ENCODE measurements around the gene ZNF324B.

ZNF324B gene

GRCh38 chr19:58480831-58481230 lies 29.4 kb downstream of the ZNF324B start:
- DNase-seq: no peak

- no peak for DNase-seq
These were observed 30.9 kb downstream of the ZNF324B start for GRCh38 chr19:58482372-58482771.

- DNase-seq: no peak
These were observed 32.4 kb downstream of the ZNF324B start for GRCh38 chr19:58483776-58484175.

- peak; percentile 22 for DNase-seq
These were observed 32.9 kb downstream of the ZNF324B start for GRCh38 chr19:58484349-58484748.

- no peak for DNase-seq
These were observed 40.0 kb downstream of the ZNF324B start for GRCh38 chr19:58491393-58491792.

- DNase-seq: no peak
These were observed 40.8 kb downstream of the ZNF324B start for GRCh38 chr19:58492265-58492664.

GRCh38 chr19:58497634-58498170 lies 46.3 kb downstream of the ZNF324B start:
- DNase-seq: no peak

- no peak for DNase-seq
These were observed 47.0 kb downstream of the ZNF324B start for GRCh38 chr19:58498316-58499020.

GRCh38 chr19:58499021-58499927 lies 47.9 kb downstream of the ZNF324B start:
- peak; percentile 100 for DNase-seq

GRCh38 chr19:58500242-58500641 lies 48.8 kb downstream of the ZNF324B start:
- no peak for DNase-seq
